ENCODE measurements around the gene INSIG2. TPM values are rescaled to one million over a fixed set of nuclear protein-coding genes. Genes with fewer than 3 reads are reported as not detected.

INSIG2 gene
- total RNA-seq, 1 donor from 2014 or later = 17.1 TPM

DNA sequence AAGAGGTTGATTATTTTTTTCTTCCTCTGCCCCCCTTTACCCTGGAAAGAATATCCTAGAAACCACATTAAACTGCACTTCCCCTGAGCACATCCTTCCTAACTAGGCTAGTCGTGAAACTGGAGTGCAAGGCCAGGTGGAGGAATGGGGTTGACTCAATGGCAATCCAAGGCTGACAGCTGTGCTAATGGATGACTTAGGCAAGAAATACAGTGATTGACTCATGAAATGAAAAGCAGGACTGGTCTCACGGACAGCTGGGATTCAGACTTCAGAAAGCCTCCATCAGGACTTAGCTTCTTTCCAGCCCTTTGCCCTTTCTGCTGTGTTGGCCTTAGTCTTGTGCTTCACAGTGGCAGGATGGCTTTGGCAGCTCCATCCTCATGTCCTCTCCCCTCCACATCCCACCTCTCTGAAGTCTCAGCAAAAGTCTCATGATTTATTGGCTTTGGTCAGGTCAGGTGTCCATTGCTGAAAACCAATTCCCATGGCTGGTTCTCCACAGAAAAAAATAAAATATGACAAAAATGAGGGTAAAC, 33.8 kb downstream of the INSIG2 start:
- Histone ChIP-seq H3K27me3 (ENCODE audit: control insufficient read depth, insufficient read depth, low read length) (no peaks in the 10 kb centered on the region), H3K36me3 (ENCODE audit: control insufficient read depth, insufficient read depth, low read length) (no peaks in the 10 kb centered on the region), H3K4me3 (ENCODE audit: low read depth, low read length) (no peak overlapping the region)
- no peak for DNase-seq (ENCODE audit: low read depth)
- TF ChIP-seq, protein P1, sequence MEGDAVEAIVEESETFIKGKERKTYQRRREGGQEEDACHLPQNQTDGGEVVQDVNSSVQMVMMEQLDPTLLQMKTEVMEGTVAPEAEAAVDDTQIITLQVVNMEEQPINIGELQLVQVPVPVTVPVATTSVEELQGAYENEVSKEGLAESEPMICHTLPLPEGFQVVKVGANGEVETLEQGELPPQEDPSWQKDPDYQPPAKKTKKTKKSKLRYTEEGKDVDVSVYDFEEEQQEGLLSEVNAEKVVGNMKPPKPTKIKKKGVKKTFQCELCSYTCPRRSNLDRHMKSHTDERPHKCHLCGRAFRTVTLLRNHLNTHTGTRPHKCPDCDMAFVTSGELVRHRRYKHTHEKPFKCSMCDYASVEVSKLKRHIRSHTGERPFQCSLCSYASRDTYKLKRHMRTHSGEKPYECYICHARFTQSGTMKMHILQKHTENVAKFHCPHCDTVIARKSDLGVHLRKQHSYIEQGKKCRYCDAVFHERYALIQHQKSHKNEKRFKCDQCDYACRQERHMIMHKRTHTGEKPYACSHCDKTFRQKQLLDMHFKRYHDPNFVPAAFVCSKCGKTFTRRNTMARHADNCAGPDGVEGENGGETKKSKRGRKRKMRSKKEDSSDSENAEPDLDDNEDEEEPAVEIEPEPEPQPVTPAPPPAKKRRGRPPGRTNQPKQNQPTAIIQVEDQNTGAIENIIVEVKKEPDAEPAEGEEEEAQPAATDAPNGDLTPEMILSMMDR (IDR thresholded peaks at IDR 0.05; ENCODE audit: insufficient read depth, low read length, poor library complexity, severe bottlenecking) = no peak

DNA sequence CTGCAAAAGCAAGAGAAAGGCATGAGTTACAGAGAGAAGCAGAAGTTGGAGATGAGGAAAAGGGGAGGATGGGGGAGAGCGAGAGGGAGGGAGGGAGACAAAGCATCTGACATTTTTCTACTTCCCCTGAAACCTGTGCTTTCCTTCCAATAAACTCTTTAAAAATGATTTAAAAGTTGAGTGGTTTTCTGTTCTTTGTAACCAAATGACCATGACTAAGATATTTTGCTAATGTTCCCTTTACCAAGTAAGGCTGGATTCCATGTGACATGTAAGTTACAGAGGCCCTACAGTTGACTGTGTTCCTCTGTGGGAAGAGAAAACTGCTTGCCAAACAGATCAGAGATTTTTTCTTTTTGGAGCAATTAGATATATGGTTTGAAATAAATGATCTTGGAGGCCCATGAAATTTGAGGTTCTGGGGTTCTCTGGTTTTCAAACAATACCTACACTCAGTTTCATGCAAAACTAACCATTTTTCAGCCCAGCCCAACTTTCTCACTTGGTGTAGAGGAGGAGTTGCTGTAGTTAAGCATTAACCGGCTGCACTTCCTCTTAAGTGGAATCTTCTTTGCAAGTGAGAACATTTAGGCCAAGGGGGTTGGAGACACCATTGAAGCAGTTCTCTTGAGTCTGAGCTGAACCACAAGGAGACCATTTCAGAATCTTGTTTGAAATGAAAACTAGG, 34.5 kb downstream of the INSIG2 start:
- Histone ChIP-seq H3K27me3 (ENCODE audit: control insufficient read depth, insufficient read depth, low read length) (no peaks in the 10 kb centered on the region), H3K4me3 (ENCODE audit: low read depth, low read length) (no peak overlapping the region), H3K36me3 (ENCODE audit: control insufficient read depth, insufficient read depth, low read length) (no peaks in the 10 kb centered on the region)
- peak; percentile 53 for DNase-seq (ENCODE audit: low read depth)
- TF ChIP-seq, protein P1 (IDR thresholded peaks at IDR 0.05; ENCODE audit: insufficient read depth, low read length, poor library complexity, severe bottlenecking) = no peak

DNA sequence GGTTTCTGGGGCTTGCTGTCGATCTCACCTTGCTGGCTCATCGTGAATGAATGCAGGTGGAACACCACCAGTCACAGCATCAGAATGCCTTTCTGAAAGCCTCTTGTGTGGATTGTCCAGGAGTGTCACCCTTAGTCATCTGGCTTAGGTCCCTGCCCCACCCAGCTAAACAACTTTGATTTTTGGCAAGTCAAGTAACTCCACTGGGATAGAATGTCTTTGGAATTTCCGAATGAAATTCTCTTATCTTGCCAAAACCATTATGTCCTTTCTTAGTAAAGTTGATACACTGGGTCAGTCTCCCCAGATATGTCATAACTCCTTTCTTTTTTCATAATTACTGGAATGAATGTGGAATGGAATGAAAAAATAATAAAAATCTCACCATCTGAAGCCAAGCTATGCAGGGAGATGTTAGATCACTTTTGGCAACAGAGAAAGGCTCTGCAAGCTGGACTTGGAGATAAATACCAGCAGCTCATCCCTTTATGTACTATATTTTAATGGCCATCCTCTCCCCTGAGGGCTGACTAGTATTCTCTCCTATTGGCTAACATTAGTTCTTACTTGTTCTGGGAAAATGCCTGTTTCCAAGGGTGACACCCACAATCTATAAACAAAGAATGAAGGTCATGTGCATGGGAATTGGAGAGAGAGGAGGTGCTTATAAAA, 35.4 kb downstream of the INSIG2 start:
- TF ChIP-seq, protein P1 (IDR thresholded peaks at IDR 0.05; ENCODE audit: insufficient read depth, low read length, poor library complexity, severe bottlenecking) = no peak
- Histone ChIP-seq H3K4me3 (ENCODE audit: low read depth, low read length) (no peak overlapping the region), H3K27me3 (ENCODE audit: control insufficient read depth, insufficient read depth, low read length) (no peaks in the 10 kb centered on the region), H3K36me3 (ENCODE audit: control insufficient read depth, insufficient read depth, low read length) (no peaks in the 10 kb centered on the region)
- peak; percentile 55 for DNase-seq (ENCODE audit: low read depth)

DNA sequence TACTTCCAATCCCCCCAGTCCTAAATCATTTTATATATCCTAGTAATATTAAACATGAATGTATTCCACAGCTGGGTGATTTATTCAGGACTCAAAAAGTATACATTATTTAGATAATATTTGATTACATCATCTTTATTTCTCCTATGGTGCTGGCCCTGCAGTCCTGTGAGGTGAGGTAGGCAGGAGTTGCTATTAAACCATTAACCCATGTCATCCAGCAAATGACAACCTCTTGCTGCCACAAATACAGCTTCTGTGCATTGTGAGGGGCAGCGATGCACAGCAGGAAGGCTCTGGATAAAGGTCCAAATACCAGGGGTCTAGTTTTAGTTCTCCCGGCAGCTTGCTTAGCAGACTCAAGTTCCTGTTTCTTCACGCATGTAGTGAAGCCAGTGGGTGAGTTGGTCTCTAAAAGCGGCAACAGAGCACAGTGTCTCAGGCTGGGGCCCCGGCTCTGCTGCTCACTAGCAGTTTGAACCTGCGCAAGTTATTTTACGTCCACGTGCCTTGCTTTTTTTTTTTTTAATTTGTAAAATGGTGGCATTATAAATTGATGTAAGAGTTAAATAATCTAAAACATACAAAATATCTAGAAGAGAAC, 36.1 kb downstream of the INSIG2 start:
- H3K36me3 ChIP-seq (ENCODE audit: control insufficient read depth, insufficient read depth, low read length) = no peaks in the 10 kb centered on the region
- no peak overlapping the region for H3K4me3 ChIP-seq (ENCODE audit: low read depth, low read length)
- TF ChIP-seq, protein P1 (IDR thresholded peaks at IDR 0.05; ENCODE audit: insufficient read depth, low read length, poor library complexity, severe bottlenecking) = no peak
- no peaks in the 10 kb centered on the region for H3K27me3 ChIP-seq (ENCODE audit: control insufficient read depth, insufficient read depth, low read length)
- DNase-seq (ENCODE audit: low read depth) = no peak

DNA sequence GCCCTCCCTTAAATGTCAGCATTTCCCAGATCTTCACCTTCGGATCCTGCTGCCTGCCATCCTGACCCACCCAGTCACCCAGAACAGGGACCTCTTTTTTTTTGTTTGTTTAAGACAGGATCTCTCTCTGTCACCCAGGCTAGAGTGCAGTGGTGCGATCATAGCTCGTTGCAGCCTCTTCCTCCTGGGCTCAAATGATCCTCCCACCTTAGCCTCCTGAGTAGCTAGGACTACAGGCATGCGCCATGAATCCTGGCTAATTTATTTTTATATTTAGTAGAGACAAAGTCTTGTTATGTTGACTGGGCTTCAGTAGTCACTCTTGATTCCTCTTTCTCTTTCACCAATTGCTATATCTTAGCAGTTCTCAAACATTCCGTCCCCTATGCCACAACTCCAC, 39.0 kb downstream of the INSIG2 start:
- Histone ChIP-seq H3K4me3 (ENCODE audit: low read depth, low read length) (no peak overlapping the region), H3K36me3 (ENCODE audit: control insufficient read depth, insufficient read depth, low read length) (no peaks in the 10 kb centered on the region), H3K27me3 (ENCODE audit: control insufficient read depth, insufficient read depth, low read length) (no peaks in the 10 kb centered on the region)
- TF ChIP-seq, protein P1 (IDR thresholded peaks at IDR 0.05; ENCODE audit: insufficient read depth, low read length, poor library complexity, severe bottlenecking) = no peak
- DNase-seq (ENCODE audit: low read depth) = no peak

Measured in kidney epithelial cell (primary cell).